Measurements from ENCODE around the gene GPR37L1.

DNA sequence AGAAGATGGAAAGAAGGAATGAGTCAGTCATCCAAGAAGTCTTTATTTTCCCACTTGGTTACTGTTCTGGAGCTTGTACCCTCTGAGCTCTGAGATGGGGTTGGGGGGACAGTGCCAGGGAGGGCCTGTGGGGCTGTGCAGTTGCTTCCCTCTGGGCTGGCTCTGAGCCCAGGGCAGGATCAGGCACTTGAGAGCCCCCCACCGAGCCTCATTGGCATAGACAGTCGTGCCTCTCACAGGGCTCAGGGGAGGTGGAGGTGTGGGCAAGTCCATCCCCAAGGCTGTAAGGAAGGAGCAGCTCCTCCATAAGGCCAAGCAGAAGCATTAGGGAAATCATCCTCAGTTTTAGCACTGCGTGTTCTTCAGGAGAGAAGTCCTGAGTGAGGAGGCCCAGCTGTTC is 24.3 kb downstream of the GPR37L1 start:
- TF ChIP-seq, protein P1, sequence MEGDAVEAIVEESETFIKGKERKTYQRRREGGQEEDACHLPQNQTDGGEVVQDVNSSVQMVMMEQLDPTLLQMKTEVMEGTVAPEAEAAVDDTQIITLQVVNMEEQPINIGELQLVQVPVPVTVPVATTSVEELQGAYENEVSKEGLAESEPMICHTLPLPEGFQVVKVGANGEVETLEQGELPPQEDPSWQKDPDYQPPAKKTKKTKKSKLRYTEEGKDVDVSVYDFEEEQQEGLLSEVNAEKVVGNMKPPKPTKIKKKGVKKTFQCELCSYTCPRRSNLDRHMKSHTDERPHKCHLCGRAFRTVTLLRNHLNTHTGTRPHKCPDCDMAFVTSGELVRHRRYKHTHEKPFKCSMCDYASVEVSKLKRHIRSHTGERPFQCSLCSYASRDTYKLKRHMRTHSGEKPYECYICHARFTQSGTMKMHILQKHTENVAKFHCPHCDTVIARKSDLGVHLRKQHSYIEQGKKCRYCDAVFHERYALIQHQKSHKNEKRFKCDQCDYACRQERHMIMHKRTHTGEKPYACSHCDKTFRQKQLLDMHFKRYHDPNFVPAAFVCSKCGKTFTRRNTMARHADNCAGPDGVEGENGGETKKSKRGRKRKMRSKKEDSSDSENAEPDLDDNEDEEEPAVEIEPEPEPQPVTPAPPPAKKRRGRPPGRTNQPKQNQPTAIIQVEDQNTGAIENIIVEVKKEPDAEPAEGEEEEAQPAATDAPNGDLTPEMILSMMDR (IDR thresholded peaks at IDR 0.05; ENCODE audit: control extremely low read depth in 1 of 3, insufficient read depth in 1 of 3, low read depth in 1 of 3, low read length in 3 of 3): no peak
- TF ChIP-seq EZH2 (IDR thresholded peaks at IDR 0.05; ENCODE audit: low read depth, low read length, severe bottlenecking) (no peak), POLR2A (IDR thresholded peaks at IDR 0.05; ENCODE audit: control extremely low read depth in 1 of 2, low read depth in 2 of 2, low read length in 2 of 2) (no peak), RAD21 (IDR thresholded peaks at IDR 0.05 in 1 of 2, conservative IDR thresholded peaks at IDR 0.05 in 1 of 2; ENCODE audit: low read depth in 2 of 2, low read length in 2 of 2) (no peak), CREB1 (IDR thresholded peaks at IDR 0.05) (no peak), SIX5 (IDR thresholded peaks at IDR 0.05; ENCODE audit: low read depth, low read length) (no peak), POLR2AphosphoS5 (IDR thresholded peaks at IDR 0.05; ENCODE audit: low read depth, low read length) (no peak), SIRT6 (IDR thresholded peaks at IDR 0.05; ENCODE audit: low read length) (no peak)
- TF ChIP-seq, protein P2, sequence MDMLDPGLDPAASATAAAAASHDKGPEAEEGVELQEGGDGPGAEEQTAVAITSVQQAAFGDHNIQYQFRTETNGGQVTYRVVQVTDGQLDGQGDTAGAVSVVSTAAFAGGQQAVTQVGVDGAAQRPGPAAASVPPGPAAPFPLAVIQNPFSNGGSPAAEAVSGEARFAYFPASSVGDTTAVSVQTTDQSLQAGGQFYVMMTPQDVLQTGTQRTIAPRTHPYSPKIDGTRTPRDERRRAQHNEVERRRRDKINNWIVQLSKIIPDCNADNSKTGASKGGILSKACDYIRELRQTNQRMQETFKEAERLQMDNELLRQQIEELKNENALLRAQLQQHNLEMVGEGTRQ (IDR thresholded peaks at IDR 0.05; ENCODE audit: low read length): no peak
